Activated T-helper 1 cell treated with anti-CD3 and anti-CD28 coated beads, Interleukin-12 subunit alpha, Interleukin-12 subunit beta, Interleukin-2, Interleukin-4 antibody, amounts not matched to agents 30 ng/mL and 10 ng/mL and 1 ng/mL, durations not matched to agents 14 hours and 24 hours and 36 hours (primary cell): Measurements from ENCODE around the gene MFN2. TPM values are rescaled to one million over a fixed set of nuclear protein-coding genes. Genes with fewer than 3 reads are reported as not detected.

Experiments used
- DNase-seq: peaks from one replicate; pipeline ENCODE4 v3.0.0; 2021; ENCODE audit warnings: low spot score
- H3K27ac Mint-ChIP-seq: one replicate; pipeline ENCODE4 v1.8.0; 2021; ENCODE audit warnings: mild to moderate bottlenecking, mixed read lengths
- H3K27me3 Mint-ChIP-seq: one replicate; pipeline ENCODE4 v1.8.0; 2022; ENCODE audit warnings: mild to moderate bottlenecking, moderate library complexity, mixed read lengths; ENCODE audit not compliant: insufficient read depth
- H3K36me3 Mint-ChIP-seq: one replicate; pipeline ENCODE4 v1.8.0; 2021; ENCODE audit warnings: low read depth, mixed read lengths
- H3K4me1 Mint-ChIP-seq: one replicate; pipeline ENCODE4 v1.8.0; 2021; ENCODE audit warnings: low read depth, mixed read lengths
- H3K4me3 Mint-ChIP-seq: one replicate; pipeline ENCODE4 v1.8.0; 2021; ENCODE audit warnings: mild to moderate bottlenecking, moderate library complexity, mixed read lengths
- H3K9me3 Mint-ChIP-seq: one replicate; pipeline ENCODE4 v1.8.0; 2021; ENCODE audit warnings: mixed read lengths
- intact Hi-C: fragments of 100-400 bp; cut with micrococcal nuclease; formaldehyde crosslinking; loops from one replicate; pipeline ENCODE4 v1.15.1; 2024
- total RNA-seq: library from RNA; stranded (reverse); gene quantifications from 2 replicates; pipeline ENCODE4 v1.2.3, GENCODE V29; 2022

MFN2 gene
- total RNA-seq, 1 donor from 2014 or later, result 88.1 TPM

GRCh38 chr1:11967028-11967547, 13.2 kb upstream of the MFN2 start:
- no peak overlapping the region for H3K4me3 Mint-ChIP-seq
- DNase-seq, result no peak
- H3K27me3 Mint-ChIP-seq, result no peaks in the 10 kb centered on the region
- H3K27ac Mint-ChIP-seq, result peak overlapping the region; percentile 1
- peaks cover 7% of the 10 kb centered on the region for H3K4me1 Mint-ChIP-seq
- peaks cover 19% of the 10 kb centered on the region for H3K36me3 Mint-ChIP-seq
- H3K9me3 Mint-ChIP-seq, result no peaks in the 10 kb centered on the region
- intact Hi-C loops, result no loop called here

DNA sequence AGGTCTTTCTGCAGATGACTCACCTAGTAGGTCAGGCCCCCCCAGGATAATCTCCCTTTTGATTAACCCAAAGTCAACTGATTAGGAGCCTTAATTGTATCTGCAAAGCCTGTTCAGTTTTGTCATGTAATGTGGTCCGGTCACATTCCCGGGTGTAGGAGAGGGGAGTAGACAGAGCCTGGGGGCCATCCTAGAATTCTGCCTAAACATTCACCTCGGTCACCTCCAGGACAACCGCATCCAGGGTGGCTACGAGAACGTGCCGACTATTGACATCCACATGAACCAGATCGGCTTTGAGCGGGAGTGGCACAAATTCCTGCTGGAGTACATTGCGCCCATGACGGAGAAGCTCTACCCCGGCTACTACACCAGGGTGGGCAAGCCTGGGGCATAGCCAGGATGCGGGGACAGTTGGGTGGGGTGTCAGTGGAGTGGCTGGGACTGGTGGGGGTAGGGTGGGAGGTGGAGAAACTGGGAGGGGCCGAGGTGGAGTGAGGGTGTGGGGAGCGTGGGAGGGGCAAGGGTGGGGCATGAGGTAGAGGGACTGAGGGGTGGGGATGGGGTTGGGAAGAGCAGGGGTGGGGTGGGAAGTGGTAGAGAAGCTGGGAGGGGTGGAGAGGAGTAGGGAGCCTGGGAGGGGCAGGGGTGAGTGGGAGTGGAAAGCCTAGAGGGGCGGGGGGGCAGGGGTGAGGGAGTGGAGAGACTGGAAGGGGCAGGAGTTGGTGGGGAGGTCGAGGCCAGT, 9.6 kb upstream of the MFN2 start:
- intact Hi-C loops, result no loop called here
- Mint-ChIP-seq H3K27ac (no peak overlapping the region), H3K27me3 (no peaks in the 10 kb centered on the region), H3K4me1 (peaks cover 41% of the 10 kb centered on the region), H3K9me3 (no peaks in the 10 kb centered on the region), H3K36me3 (peaks cover 20% of the 10 kb centered on the region), H3K4me3 (no peak overlapping the region)
- DNase-seq, result no peak

DNA sequence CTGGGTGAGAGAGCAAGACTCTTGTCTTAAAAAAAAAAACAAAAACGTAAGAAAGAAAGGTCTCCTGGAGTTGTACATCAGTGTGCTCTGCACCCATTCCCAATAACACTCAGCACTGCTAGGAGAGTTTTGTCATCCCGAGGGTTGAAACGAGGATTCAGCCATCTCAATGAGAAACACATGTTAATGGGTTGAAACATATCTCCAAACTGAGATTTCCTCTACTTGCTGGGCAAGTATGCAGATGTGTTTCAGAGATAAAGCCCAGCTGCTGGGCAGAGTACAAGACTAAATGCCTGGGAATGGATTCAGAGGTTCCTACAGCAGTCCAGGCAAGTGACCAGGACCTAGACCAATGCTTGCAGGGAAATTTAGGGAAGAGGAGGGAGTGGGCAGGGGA, 2.6 kb upstream of the MFN2 start:
- H3K27me3 Mint-ChIP-seq, result no peaks in the 10 kb centered on the region
- DNase-seq, result no peak
- H3K27ac Mint-ChIP-seq, result no peak overlapping the region
- intact Hi-C loops, result no loop called here
- H3K4me1 Mint-ChIP-seq, result peaks cover 47% of the 10 kb centered on the region
- H3K9me3 Mint-ChIP-seq, result no peaks in the 10 kb centered on the region
- H3K4me3 Mint-ChIP-seq, result no peak overlapping the region
- H3K36me3 Mint-ChIP-seq, result peaks cover 27% of the 10 kb centered on the region

DNA sequence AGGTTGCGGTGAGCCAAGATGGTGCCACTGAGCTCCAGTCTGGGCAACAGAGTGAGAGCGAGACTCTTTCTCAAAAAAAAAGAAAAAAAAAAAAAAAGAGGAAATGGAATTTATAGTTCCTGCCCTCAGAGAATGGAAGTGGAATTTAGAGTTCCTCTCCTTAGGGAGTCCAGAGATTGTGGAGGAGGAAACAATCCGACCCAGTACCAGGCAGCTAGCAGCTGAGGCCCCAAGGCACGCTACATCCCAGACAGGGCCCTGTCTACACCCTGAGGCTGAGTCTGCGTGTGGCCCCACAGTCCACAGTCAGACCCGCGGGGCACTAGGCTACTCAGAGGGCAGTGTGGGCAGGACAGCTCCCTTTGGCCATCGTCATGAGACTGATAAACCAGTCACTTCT, 1.9 kb upstream of the MFN2 start:
- Mint-ChIP-seq H3K27ac (no peak overlapping the region), H3K9me3 (no peaks in the 10 kb centered on the region), H3K27me3 (no peaks in the 10 kb centered on the region), H3K4me3 (no peak overlapping the region), H3K36me3 (peaks cover 26% of the 10 kb centered on the region), H3K4me1 (peaks cover 40% of the 10 kb centered on the region)
- intact Hi-C loops, result no loop called here
- DNase-seq, result no peak

DNA sequence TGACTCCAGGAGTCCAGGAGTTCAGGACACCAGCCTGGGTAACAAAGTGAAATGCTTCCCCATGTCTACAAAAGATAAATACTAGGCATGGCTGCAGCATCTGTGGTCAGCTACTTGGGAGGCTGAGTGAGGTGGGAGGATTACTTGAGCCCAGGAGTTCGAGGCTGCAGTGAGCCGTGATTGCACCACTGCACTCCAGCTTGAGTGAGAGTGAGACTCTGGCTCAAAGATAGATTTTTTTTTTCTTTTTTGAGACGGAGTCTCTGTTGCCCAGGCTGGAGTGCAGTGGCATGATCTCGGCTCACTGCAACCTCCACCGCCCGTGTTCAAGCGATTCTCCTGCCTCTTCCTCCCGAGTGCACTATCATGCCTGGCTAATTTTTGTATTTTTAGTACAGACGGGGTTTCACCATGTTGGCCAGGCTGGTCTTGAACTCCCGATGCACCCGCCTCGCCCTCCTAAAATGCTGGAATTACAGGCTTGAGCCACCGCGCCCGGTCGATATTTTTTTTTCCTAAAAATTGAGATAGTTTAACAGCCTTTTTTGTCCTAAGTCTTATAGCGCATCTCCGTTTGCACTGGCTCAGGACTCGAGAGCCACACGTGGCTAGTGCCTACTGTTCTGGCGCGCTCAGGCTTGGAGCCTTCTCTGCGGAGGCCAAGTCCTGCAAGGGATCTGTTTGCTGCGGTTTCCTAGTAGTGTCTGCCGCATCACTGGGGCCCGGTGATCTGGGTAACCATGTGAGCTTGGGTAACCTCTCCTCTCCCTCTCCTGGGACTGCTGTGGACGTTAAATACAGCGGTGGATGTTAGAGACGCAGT, 1.0 kb upstream of the MFN2 start:
- peaks cover 34% of the 10 kb centered on the region for H3K36me3 Mint-ChIP-seq
- H3K27me3 Mint-ChIP-seq, result no peaks in the 10 kb centered on the region

GRCh38 chr1:11980676-11980972, 380 bp downstream of the MFN2 start:
- DNase-seq, result no peak
- no peaks in the 10 kb centered on the region for H3K27me3 Mint-ChIP-seq
- peaks cover 31% of the 10 kb centered on the region for H3K4me1 Mint-ChIP-seq
- peaks cover 26% of the 10 kb centered on the region for H3K36me3 Mint-ChIP-seq
- H3K4me3 Mint-ChIP-seq, result peak overlapping the region; percentile 98
- H3K27ac Mint-ChIP-seq, result peak overlapping the region; percentile 98
- intact Hi-C loops, result loop anchor here (1.0 kb wide), 4 partner anchors 39 to 71 kb away; partner anchors contain the start of genes KIAA2013, MIIP and PLOD1
- no peaks in the 10 kb centered on the region for H3K9me3 Mint-ChIP-seq

More for the DNA sequence above, 1.0 kb upstream of the MFN2 start:
- Mint-ChIP-seq H3K4me1 (peaks cover 40% of the 10 kb centered on the region), H3K4me3 (peak overlapping the region; percentile 84), H3K9me3 (no peaks in the 10 kb centered on the region), H3K27ac (peak overlapping the region; percentile 88)
- intact Hi-C loops, result no loop called here
- DNase-seq, result no peak

DNA sequence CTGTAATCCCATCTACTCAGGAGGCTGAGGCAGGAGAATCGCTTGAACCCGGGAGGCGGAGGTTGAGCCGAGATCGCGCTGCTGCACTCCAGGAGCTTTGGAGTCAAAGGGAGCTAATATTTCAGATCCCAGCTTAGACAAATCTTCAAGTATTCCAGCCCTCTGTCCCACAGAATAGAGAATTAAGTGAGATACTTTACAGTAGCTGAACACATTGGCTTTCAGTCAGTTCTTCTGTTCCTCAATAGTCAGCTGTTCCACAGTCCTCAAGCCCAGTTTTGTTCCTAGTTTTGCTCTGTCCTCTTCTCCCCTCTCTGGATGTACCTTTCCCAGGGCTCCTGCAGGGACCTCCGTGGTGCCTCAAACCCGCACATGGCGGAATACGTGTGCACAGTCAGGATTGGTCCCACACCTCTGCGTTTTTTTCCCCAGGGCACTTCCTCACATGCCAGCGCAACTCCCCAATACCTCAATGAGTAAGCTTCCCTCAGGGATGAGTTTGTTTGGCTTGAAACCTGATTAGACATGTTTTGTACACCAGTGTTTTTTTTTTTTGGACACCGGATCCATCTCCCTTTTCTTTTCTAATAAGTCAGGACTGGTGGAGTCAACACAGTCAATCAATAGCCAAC, 1.2 kb downstream of the MFN2 start:
- no peaks in the 10 kb centered on the region for H3K27me3 Mint-ChIP-seq
- H3K27ac Mint-ChIP-seq, result peak overlapping the region; percentile 98
- peaks cover 38% of the 10 kb centered on the region for H3K4me1 Mint-ChIP-seq
- peak overlapping the region; percentile 98 for H3K4me3 Mint-ChIP-seq
- DNase-seq, result no peak
- peaks cover 32% of the 10 kb centered on the region for H3K36me3 Mint-ChIP-seq
- no peaks in the 10 kb centered on the region for H3K9me3 Mint-ChIP-seq
- intact Hi-C loops, result no loop called here

DNA sequence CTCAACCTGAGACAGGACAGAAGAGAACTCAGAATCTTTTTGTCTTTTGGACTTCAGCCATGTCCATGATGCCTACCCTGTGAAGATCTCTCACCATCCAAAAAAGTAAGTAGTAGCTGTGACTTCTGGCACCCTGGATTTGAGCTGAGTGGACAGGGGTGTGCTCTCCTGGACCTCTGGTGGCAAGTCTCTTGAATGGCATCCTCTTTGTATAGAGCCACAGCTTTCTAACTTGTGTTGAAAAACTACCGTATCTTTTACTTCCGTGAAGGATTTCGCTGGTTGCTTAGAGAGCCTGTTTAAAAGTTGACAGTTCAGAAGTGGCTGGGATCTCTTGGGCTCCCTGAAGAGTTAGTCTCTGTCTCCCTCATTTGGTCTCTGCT, 1.8 kb downstream of the MFN2 start:
- peaks cover 32% of the 10 kb centered on the region for H3K36me3 Mint-ChIP-seq
- peaks cover 38% of the 10 kb centered on the region for H3K4me1 Mint-ChIP-seq
- no peaks in the 10 kb centered on the region for H3K27me3 Mint-ChIP-seq
- H3K4me3 Mint-ChIP-seq, result peak overlapping the region; percentile 98
- no peaks in the 10 kb centered on the region for H3K9me3 Mint-ChIP-seq
- no peak for DNase-seq
- H3K27ac Mint-ChIP-seq, result peak overlapping the region; percentile 98
- intact Hi-C loops, result no loop called here

DNA sequence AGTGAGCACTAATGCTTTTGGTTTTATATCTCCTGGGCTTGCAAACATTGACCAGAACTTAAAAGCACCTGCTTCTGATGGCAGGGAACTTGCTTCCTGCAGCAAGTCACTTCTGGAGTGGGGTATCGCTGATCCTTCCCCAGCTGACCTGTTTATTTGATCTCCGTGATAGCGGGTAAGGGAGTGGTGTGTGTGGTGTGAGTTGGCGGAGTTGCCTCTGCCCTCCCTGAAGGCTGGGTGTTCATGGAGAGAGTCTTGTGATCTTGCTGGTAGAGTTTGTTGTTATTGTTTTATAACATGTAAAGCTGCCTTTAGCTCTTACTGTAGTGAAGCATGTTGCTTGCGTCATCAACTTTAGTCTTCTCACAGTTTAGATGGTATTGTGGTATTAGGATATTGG, 3.9 kb downstream of the MFN2 start:
- DNase-seq, result no peak
- Mint-ChIP-seq H3K27ac (no peak overlapping the region), H3K4me3 (no peak overlapping the region), H3K36me3 (peaks cover 35% of the 10 kb centered on the region), H3K9me3 (no peaks in the 10 kb centered on the region), H3K27me3 (no peaks in the 10 kb centered on the region), H3K4me1 (peaks cover 40% of the 10 kb centered on the region)
- intact Hi-C loops, result no loop called here

DNA sequence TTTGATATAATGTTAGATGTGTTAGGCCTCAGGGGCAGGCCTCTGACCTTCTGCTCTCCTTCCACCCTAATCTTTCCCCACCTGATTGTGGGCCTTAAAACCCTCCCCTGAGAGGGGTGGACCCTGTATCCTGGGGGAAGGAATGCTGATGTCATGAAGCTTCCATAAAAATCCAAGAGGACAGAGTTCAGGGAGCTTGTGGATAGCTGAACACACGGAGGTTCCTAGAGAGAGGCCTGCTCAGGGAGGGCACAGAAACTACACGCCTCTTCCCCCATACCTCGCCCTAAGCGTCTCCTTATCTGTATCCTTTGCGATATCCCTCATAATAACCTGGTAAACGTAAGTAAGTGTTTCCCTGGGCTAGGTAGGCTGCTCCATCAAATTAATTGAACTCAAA, 4.3 kb downstream of the MFN2 start:
- DNase-seq, result no peak
- no peaks in the 10 kb centered on the region for H3K9me3 Mint-ChIP-seq
- H3K27me3 Mint-ChIP-seq, result no peaks in the 10 kb centered on the region
- H3K4me3 Mint-ChIP-seq, result no peak overlapping the region
- intact Hi-C loops, result no loop called here
- H3K36me3 Mint-ChIP-seq, result peaks cover 39% of the 10 kb centered on the region
- H3K4me1 Mint-ChIP-seq, result peaks cover 42% of the 10 kb centered on the region
- H3K27ac Mint-ChIP-seq, result no peak overlapping the region

- Mint-ChIP-seq H3K27me3 (no peaks in the 10 kb centered on the region), H3K27ac (no peak overlapping the region), H3K4me1 (peaks cover 42% of the 10 kb centered on the region), H3K4me3 (no peak overlapping the region), H3K36me3 (peaks cover 41% of the 10 kb centered on the region), H3K9me3 (no peaks in the 10 kb centered on the region)
- DNase-seq, result no peak
- intact Hi-C loops, result no loop called here
Measured at GRCh38 chr1:11985171-11985570, 4.9 kb downstream of the MFN2 start.

DNA sequence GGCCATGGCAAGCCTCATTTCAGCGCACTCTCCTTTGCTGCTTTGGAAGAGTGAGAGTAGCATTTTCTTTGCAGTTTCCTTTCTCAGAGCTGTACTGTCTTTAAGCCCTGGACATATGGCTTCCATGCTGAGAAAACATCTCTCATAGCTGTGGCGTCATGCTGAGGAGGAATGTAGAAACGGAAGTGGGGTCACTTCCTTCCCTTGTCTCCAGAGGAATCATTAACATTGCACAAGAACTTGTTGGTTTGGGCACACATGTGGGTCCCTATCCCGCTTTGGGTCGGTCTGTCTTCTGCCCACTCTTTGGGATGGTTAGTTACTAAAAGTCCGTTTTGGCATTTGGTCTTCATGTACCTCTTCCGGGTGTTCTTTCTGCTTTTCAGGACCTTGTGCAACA, 5.6 kb downstream of the MFN2 start:
- H3K27me3 Mint-ChIP-seq, result no peaks in the 10 kb centered on the region
- no peak for DNase-seq
- peaks cover 45% of the 10 kb centered on the region for H3K36me3 Mint-ChIP-seq
- H3K4me1 Mint-ChIP-seq, result peaks cover 47% of the 10 kb centered on the region
- intact Hi-C loops, result no loop called here
- H3K27ac Mint-ChIP-seq, result no peak overlapping the region
- H3K9me3 Mint-ChIP-seq, result no peaks in the 10 kb centered on the region
- H3K4me3 Mint-ChIP-seq, result no peak overlapping the region

DNA sequence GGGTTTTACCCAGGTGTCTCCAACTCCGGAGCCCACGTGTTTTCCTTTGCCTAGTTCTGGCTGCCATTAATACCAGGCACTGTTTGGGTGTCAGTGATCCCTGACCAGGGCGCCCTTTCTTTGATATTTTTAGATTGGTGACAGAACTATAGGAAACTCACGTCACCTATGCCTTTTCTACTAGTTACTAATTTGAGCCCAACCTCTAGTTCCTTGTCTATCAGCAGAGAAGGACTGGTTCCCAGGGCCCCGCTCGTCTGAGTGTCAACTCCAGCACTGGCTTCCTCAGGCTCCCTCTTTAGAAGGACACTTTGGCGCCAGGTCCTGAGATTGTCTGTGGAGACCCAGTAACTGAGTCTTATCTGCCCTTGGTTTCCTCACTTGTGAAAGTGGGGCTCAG, 9.4 kb downstream of the MFN2 start:
- Mint-ChIP-seq H3K36me3 (peaks cover 37% of the 10 kb centered on the region), H3K4me1 (peaks cover 22% of the 10 kb centered on the region), H3K27me3 (no peaks in the 10 kb centered on the region), H3K9me3 (no peaks in the 10 kb centered on the region), H3K27ac (no peak overlapping the region), H3K4me3 (no peak overlapping the region)
- intact Hi-C loops, result no loop called here
- DNase-seq, result no peak
